Loucy (cell line): ENCODE results near the gene C16orf74.

ENCODE experiments used
- EZH2phosphoT487 ChIP-seq: fragments of 200-600 bp; IDR thresholded peaks from 2 replicates; pipeline ENCODE4 v1.6.1; 2018; ENCODE audit warnings: antibody characterized with exemption, mild to moderate bottlenecking, moderate library complexity, borderline replicate concordance
- TF ChIP-seq, protein P1 (sequence below): fragments of 200-600 bp; sonication (generic); conservative IDR thresholded peaks from 2 replicates; pipeline ENCODE4 v1.5.1; 2014; ENCODE audit warnings: mild to moderate bottlenecking, antibody characterized with exemption, low read length

DNA sequence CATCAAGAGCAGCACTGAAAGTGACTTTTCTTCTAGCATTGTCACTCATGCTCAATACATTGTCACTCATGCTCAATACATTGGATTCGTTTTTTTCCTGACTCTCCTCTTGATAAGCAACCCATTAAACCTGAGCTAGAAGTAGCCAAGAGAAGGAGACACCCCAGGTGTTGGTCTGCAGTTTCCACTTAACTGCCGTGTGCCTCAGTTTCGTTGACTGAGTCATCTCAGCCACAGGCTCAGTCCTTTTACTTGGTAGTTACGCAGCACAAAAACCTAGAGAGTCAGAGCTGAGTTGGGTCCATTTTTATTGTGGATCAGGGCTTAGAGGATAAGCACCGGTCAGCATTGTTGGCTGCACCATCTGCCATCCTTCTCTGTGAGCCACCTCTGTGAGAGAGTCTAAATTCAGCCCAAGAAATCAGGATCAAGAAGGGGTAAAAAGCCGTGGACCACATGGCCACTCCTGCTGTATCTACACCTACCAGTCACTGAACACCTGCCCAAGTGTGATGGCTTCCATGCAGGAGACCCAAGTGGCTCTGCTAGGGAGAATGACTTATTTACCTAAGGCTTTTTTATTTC is 73.4 kb downstream of the C16orf74 start:
- TF ChIP-seq, protein P1, sequence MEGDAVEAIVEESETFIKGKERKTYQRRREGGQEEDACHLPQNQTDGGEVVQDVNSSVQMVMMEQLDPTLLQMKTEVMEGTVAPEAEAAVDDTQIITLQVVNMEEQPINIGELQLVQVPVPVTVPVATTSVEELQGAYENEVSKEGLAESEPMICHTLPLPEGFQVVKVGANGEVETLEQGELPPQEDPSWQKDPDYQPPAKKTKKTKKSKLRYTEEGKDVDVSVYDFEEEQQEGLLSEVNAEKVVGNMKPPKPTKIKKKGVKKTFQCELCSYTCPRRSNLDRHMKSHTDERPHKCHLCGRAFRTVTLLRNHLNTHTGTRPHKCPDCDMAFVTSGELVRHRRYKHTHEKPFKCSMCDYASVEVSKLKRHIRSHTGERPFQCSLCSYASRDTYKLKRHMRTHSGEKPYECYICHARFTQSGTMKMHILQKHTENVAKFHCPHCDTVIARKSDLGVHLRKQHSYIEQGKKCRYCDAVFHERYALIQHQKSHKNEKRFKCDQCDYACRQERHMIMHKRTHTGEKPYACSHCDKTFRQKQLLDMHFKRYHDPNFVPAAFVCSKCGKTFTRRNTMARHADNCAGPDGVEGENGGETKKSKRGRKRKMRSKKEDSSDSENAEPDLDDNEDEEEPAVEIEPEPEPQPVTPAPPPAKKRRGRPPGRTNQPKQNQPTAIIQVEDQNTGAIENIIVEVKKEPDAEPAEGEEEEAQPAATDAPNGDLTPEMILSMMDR, result no peak
- TF ChIP-seq EZH2phosphoT487, result no peak
